ENCODE measurements around the gene TNNT2. TPM values are rescaled to one million over a fixed set of nuclear protein-coding genes. Genes with fewer than 3 reads are reported as not detected.

TNNT2 gene
- total RNA-seq, 1 experiment from 2014 or later: not detected

GRCh38 chr1:201316556-201316955 is 60.9 kb downstream of the TNNT2 start:
- no peak for DNase-seq (ENCODE audit: low read depth)

DNA sequence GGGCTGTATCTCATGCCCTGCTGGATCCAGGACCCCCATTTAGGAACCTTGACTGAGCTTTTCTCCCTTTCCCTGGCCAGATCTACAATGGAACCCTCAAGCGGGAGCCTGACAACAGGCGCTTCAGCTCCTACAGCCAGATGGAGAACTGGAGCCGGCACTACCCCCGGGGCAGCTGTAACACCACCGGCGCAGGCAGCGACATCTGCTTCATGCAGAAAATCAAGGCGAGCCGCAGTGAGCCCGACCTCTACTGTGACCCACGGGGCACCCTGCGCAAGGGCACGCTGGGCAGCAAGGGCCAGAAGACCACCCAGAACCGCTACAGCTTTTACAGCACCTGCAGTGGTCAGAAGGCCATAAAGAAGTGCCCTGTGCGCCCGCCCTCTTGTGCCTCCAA is 64.4 kb downstream of the TNNT2 start:
- no peak for DNase-seq (ENCODE audit: low read depth)

- DNase-seq (ENCODE audit: low read depth): no peak
Measured at GRCh38 chr1:201312298-201312697, 65.2 kb downstream of the TNNT2 start.

GRCh38 chr1:201311356-201312011 is 66.0 kb downstream of the TNNT2 start:
- DNase-seq (ENCODE audit: low read depth): no peak

DNA sequence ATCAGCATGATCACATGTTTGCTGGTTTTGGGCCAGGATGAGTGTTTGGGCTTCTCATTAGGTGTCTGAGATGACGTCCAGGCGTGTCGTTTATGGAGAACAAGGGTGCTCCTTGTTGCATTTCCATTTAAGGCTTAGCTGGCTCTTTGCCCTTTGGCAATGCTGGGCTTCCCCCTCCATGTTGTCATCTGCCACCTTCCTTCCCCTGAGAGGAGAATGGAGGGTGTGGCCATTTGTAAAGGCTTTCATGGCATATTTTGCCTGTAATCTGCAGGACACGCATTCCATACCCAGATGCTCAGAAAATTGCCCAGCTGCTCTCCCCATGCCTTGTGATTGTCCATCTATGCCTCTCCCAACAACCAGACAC is 66.5 kb downstream of the TNNT2 start:
- peak; percentile 89 for DNase-seq (ENCODE audit: low read depth)

DNA sequence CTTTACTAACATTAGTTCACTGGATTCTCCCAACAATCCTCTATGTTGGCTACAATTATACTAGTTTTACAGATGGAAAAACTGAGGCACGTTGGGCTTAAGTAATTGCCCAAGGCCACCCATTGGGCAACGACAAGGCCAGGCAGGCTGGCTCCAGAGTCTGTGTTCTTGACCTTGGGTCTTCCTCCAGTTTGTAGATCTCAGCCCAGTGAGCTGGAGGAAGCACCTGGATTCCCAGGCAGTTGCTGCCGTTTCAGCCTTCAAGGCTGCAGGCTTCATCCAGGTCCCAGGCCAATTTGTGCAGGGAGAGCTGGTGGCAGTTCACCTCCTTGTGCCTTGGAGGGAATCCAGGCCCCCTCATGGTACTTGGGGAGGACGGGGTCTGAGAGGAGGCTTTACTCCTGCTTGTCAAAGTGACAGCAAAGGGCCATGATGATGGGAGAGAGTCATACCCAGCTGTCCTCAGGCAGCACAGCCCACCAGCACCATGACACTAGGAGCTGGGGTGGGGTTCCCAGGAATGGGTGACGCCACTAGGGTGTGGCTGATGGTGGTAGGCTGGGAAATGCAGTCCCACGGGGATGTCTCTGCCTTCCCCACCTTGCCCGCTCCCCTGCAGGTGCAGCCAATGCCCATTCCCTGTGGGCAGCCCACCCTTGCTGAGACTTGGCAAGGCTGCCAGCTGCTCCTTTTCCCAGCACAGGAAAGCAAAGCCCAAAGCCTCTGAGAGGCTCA is 67.1 kb downstream of the TNNT2 start:
- DNase-seq (ENCODE audit: low read depth): no peak

GRCh38 chr1:201309416-201309815 is 68.1 kb downstream of the TNNT2 start:
- DNase-seq (ENCODE audit: low read depth): peak; percentile 87

Other genes with a start within 250 kb of the TNNT2 start
- gene TMEM9, start 223.2 kb downstream of the TNNT2 start, total RNA-seq (2014; rRNA removed; shearing (Covaris generic)): 101 and 107 TPM in 2 replicates
- 1.1 and 3.9 TPM in 2 replicates for gene IGFN1, start 186.9 kb downstream of the TNNT2 start, total RNA-seq (2014; rRNA removed; shearing (Covaris generic))
- gene PKP1, start 94.2 kb downstream of the TNNT2 start, total RNA-seq (2014; rRNA removed; shearing (Covaris generic)): under 0.01 TPM in 1 of 2 replicates, not detected in the other
- gene LAD1, start 21.6 kb upstream of the TNNT2 start, total RNA-seq (2014; rRNA removed; shearing (Covaris generic)): not detected in 2 replicates
- gene TNNI1, start 44.0 kb upstream of the TNNT2 start, total RNA-seq (2014; rRNA removed; shearing (Covaris generic)): 0.10 and 0.24 TPM in 2 replicates
- 6.4 and 15.8 TPM in 2 replicates for gene PHLDA3, start 91.5 kb upstream of the TNNT2 start, total RNA-seq (2014; rRNA removed; shearing (Covaris generic))
- 292 and 402 TPM in 2 replicates for gene CSRP1, start 129.4 kb upstream of the TNNT2 start, total RNA-seq (2014; rRNA removed; shearing (Covaris generic))
- gene NAV1, start 161.4 kb upstream of the TNNT2 start, total RNA-seq (2014; rRNA removed; shearing (Covaris generic)): 24.7 and 27.6 TPM in 2 replicates

Measured in RPMI7951 (cell line).